IPS-NIHi7 (cell line): ENCODE data around the gene C1QB.

Experiments used
- DNase-seq: peaks from one replicate; pipeline ENCODE4 v3.0.0; 2012; ENCODE audit warnings: mixed read lengths; ENCODE audit errors: extremely low spot score

Gene C1QB

GRCh38 chr1:22652881-22653316 lies at the start of gene C1QB:
TSS of gene C1QB (plus strand) at chr1:22653236. CDS start at chr1:22659463, 6,227 bp downstream.
- no peak for DNase-seq

- no peak for DNase-seq
Measured at GRCh38 chr1:22606161-22606560, 46.9 kb upstream of the C1QB start.

GRCh38 chr1:22607154-22607553 lies 45.9 kb upstream of the C1QB start:
- DNase-seq, result peak; percentile 78

GRCh38 chr1:22608361-22608760 lies 44.7 kb upstream of the C1QB start:
- no peak for DNase-seq

- DNase-seq, result no peak
Measured at GRCh38 chr1:22609291-22609690, 43.7 kb upstream of the C1QB start.

GRCh38 chr1:22611530-22611947 lies 41.5 kb upstream of the C1QB start:
- DNase-seq, result peak; percentile 88

- no peak for DNase-seq
Measured at GRCh38 chr1:22612671-22613571, 40.1 kb upstream of the C1QB start.

- DNase-seq, result no peak
Measured at GRCh38 chr1:22613572-22613918, 39.5 kb upstream of the C1QB start.

- no peak for DNase-seq
Measured at GRCh38 chr1:22613951-22614350, 39.1 kb upstream of the C1QB start.

GRCh38 chr1:22615886-22616285 lies 37.1 kb upstream of the C1QB start:
- DNase-seq, result no peak

- no peak for DNase-seq
Measured at GRCh38 chr1:22616571-22616970, 36.5 kb upstream of the C1QB start.

GRCh38 chr1:22618056-22618455 lies 35.0 kb upstream of the C1QB start:
- no peak for DNase-seq

GRCh38 chr1:22619252-22619651 lies 33.8 kb upstream of the C1QB start:
- DNase-seq, result no peak

- DNase-seq, result no peak
Measured at GRCh38 chr1:22619798-22620197, 33.2 kb upstream of the C1QB start.

- no peak for DNase-seq
Measured at GRCh38 chr1:22621761-22622160, 31.3 kb upstream of the C1QB start.

- DNase-seq, result peak; percentile 68
Measured at GRCh38 chr1:22625262-22625925, 27.6 kb upstream of the C1QB start.

GRCh38 chr1:22626237-22627157 lies 26.5 kb upstream of the C1QB start:
- DNase-seq, result no peak

- no peak for DNase-seq
Measured at GRCh38 chr1:22627331-22627730, 25.7 kb upstream of the C1QB start.

GRCh38 chr1:22628698-22629444 lies 24.2 kb upstream of the C1QB start:
- no peak for DNase-seq

GRCh38 chr1:22629886-22630285 lies 23.1 kb upstream of the C1QB start:
- peak; percentile 43 for DNase-seq
